GM12875 (cell line): ENCODE measurements around the gene MTHFSD.
A peak's percentile ranks its signal among the peaks of the same experiment; 100 is the strongest.

Experiments used
- H3K4me3 ChIP-seq: one replicate; pipeline ENCODE4 v1.5.1; 2011; ENCODE audit warnings: low read depth, low read length, control low read depth
- TF ChIP-seq, protein P1 (sequence below): IDR thresholded peaks from 2 replicates; pipeline ENCODE4 v1.5.1; 2011; ENCODE audit warnings: low read depth, mild to moderate bottlenecking, control low read depth, inconsistent platforms, low read length, moderate library complexity, borderline replicate concordance; ENCODE audit not compliant: insufficient read depth

Gene MTHFSD

DNA sequence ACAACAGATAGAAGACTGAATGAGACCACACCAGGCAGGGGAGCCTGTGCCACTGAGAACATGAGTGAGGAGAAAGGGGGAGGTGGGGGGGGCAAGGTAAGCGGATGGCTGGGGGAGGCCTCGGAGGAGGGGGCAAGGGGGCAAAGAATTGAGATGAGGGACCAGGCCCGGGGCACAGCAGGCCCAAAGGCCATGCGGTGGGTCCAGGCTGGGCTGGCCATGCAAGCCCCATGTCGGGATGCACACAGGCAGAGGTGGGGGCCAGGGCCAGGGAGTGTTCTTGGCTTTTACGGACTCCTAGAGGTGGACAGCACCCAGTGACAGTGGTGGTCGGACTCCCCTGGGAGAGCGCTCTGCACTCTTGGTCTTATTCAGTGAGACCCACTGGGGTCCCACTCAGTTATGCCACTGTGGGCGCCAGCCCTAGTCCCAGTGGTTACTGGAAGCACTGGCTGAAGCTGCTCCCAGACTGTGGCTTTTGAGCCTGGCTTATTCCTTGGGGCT lies 4.8 kb upstream of the MTHFSD start:
- TF ChIP-seq, protein P1, sequence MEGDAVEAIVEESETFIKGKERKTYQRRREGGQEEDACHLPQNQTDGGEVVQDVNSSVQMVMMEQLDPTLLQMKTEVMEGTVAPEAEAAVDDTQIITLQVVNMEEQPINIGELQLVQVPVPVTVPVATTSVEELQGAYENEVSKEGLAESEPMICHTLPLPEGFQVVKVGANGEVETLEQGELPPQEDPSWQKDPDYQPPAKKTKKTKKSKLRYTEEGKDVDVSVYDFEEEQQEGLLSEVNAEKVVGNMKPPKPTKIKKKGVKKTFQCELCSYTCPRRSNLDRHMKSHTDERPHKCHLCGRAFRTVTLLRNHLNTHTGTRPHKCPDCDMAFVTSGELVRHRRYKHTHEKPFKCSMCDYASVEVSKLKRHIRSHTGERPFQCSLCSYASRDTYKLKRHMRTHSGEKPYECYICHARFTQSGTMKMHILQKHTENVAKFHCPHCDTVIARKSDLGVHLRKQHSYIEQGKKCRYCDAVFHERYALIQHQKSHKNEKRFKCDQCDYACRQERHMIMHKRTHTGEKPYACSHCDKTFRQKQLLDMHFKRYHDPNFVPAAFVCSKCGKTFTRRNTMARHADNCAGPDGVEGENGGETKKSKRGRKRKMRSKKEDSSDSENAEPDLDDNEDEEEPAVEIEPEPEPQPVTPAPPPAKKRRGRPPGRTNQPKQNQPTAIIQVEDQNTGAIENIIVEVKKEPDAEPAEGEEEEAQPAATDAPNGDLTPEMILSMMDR: no peak
- H3K4me3 ChIP-seq: no peak overlapping the region

DNA sequence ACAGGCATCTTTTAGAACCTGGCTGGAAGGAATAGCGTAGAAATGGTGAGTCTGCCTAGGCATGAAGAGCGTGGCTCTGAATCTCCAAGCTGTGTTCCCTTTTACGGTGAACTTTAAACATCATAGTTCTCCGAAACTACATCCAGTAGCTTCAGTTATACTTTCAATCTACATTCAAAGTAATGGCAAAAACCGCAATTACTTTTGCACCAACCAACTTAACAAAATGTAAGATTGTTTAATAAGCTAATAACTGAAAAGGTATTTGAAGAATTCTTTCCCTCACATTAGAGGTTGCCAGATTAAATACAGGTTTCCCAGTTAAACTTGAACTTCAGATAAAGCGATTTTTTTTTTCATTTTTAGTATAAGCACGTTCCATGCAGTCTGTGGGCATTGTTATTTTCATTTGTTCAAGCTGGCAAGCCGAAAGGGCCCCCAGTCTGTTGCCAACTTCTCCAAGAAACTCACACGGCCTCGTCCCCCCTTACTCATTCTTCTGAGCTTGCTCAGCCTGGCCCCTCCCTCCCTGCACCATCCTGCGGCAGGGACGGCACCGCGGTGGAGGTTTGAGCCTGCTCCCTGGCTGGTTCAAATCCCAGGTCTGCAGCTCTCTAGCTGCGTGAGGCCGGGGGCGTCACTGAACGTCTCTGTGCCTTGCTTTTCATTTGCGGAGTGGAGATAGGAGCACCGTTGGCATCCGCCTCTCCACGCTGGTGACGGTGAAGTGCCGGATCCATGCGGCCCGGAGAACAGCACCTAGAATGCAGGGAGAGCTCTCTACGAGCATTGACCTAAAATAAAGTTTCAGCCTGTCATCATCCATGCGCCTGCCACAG lies 3.5 kb upstream of the MTHFSD start:
- no peak overlapping the region for H3K4me3 ChIP-seq
- TF ChIP-seq, protein P1: no peak

DNA sequence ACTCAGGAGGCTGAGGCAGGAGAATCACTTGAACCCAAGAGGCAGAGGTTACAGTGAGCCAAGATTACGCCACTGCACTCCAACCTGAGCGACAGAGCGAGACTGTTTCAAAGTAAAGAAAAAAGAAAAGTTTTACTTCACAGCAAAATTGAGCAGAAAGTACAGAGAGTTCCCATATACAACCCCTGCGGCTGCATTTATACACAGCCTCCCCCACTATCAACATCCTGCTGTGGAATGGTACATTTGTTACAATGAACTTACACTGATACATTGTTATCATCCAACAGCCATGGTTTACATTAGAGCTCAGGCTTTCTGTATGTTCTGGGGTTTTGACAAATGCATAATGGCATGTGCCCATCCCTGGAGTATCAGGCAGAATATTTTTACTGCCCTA lies 2.6 kb upstream of the MTHFSD start:
- no peak overlapping the region for H3K4me3 ChIP-seq
- TF ChIP-seq, protein P1: no peak

DNA sequence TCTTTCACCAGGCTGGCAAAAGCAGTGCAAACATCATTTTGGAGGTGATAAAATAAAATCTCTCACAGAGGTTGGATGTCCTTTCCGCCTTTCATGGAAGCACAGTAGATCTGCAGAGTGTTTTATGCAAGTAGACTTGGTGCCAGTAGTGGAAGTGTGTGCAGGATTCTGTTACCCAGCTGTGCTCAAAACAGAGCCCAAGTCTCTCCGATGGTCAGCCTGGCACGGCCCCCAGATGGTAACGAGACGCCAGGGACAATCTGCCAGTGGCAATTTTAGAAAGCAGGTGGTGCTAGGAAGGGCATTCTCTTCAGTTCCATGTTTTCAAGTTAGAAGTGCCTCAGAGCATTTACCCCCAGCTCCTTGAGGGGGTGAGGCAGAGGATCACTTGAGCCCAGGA lies 1.5 kb upstream of the MTHFSD start:
- H3K4me3 ChIP-seq: no peak overlapping the region
- TF ChIP-seq, protein P1: no peak

DNA sequence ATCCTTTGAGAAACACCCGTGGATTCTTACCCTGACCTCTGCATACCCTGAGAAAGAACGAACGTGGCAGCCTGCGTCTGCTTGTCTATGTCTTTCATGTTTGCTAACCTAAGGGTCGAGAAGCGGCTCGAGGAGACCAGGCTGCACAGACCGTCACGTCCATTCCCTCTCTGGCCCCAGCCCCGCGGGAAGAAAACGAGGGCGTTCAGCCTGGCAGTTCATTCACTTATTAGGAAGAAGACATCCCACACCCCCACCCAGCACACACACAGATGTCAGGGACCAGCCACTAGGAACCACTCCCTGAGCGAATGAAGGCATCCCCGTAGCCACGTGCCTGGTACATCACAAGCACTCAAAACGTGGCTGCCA lies 655 bp upstream of the MTHFSD start:
- TF ChIP-seq, protein P1: no peak
- peak overlapping the region; percentile 74 for H3K4me3 ChIP-seq

DNA sequence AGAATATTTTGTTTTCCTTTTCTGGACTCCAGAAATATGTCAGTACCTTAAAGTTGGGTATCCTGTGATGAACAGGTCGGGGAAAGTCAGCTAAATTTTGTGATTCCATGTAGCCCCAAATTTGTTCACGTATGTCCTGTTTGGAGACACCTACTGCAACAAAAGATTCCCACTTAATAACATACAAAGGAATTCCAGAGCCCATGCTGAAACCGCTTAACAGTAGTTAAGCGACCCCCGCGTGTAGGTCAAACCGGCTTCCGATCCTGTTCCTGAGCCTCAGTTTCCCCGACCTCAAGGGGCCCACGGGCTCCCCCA lies 477 bp downstream of the MTHFSD start:
- peak overlapping the region; percentile 74 for H3K4me3 ChIP-seq
- TF ChIP-seq, protein P1: no peak

DNA sequence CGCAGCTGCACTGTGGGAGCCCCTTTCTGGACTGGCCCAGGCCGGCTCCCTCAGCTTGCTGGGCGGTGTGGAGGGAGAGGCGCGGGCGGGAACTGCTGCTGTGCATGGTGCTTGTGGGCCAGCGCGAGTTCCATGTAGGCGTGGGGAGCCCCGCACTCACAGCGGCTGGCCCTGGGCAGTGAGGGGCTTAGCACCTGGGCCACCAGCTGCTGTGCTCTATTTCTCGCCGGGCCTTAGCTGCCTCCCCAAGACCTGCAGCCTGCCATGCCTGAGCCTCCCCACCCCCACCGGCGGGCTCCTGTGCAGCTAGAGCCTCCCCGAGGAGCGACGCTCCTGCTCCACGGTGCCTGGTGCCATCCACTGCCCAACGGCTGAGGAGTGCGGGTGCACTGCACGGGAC lies 1.7 kb downstream of the MTHFSD start:
- H3K4me3 ChIP-seq: no peak overlapping the region
- TF ChIP-seq, protein P1: no peak
